H9 (cell line): ENCODE measurements around the gene TBC1D10B. TPM values are rescaled to one million over a fixed set of nuclear protein-coding genes. Genes with fewer than 3 reads are reported as not detected.
"Not testable (repeated sequence)": the region's sequence is repeated elsewhere in the genome, so short reads cannot be mapped to it uniquely, and the experiment has no call there.

Experiments used
- DNase-seq: peaks from one replicate; pipeline ENCODE4 v3.0.0-alpha.2; 2017
- H2AFZ ChIP-seq: one replicate; pipeline ENCODE4 v1.6.1; 2013; ENCODE audit warnings: mild to moderate bottlenecking, low read length, control low read depth, moderate library complexity
- H2AK5ac ChIP-seq: 2 replicates; pipeline ENCODE4 v1.6.1; 2013; ENCODE audit warnings: low read length, control low read depth, mixed read lengths; ENCODE audit not compliant: insufficient read length
- H2BK120ac ChIP-seq: one replicate; pipeline ENCODE4 v1.6.1; 2013; ENCODE audit warnings: low read depth, mild to moderate bottlenecking, low read length, control low read depth, inconsistent platforms; ENCODE audit not compliant: poor library complexity, severe bottlenecking
- H2BK12ac ChIP-seq: 2 replicates; pipeline ENCODE4 v1.6.1; 2013; ENCODE audit warnings: low read length, control low read depth, mixed read lengths, low read depth; ENCODE audit not compliant: insufficient read length
- H2BK15ac ChIP-seq: 2 replicates; pipeline ENCODE4 v1.6.1; 2013; ENCODE audit warnings: low read depth, low read length, control low read depth
- H2BK20ac ChIP-seq: one replicate; pipeline ENCODE4 v1.6.1; 2013; ENCODE audit warnings: low read depth, mild to moderate bottlenecking, low read length, control low read depth, inconsistent platforms; ENCODE audit not compliant: poor library complexity, severe bottlenecking
- H2BK5ac ChIP-seq: 2 replicates; pipeline ENCODE4 v1.6.1; 2013; ENCODE audit warnings: low read length, control low read depth, mixed read lengths; ENCODE audit not compliant: insufficient read length
- H3K14ac ChIP-seq: 2 replicates; pipeline ENCODE4 v1.6.1; 2013; ENCODE audit warnings: low read length, control low read depth; ENCODE audit not compliant: insufficient read depth
- H3K18ac ChIP-seq: 2 replicates; pipeline ENCODE4 v1.6.1; 2013; ENCODE audit warnings: low read depth, mild to moderate bottlenecking, mixed read lengths, low read length, control low read depth; ENCODE audit not compliant: insufficient read length
- H3K23ac ChIP-seq: 2 replicates; pipeline ENCODE4 v1.6.1; 2013; ENCODE audit warnings: low read length, control low read depth, mixed read lengths, low read depth; ENCODE audit not compliant: insufficient read length
- H3K23me2 ChIP-seq: 2 replicates; pipeline ENCODE4 v1.6.1; 2013; ENCODE audit warnings: low read depth, mild to moderate bottlenecking, mixed read lengths, low read length, control low read depth; ENCODE audit not compliant: insufficient read length, poor library complexity, severe bottlenecking
- H3K27ac ChIP-seq: 2 replicates; pipeline ENCODE4 v1.5.1; 2013; ENCODE audit warnings: low read length, control low read depth, mixed read lengths, low read depth; ENCODE audit not compliant: insufficient read length
- H3K27me3 ChIP-seq: 2 replicates; pipeline ENCODE4 v1.6.1; 2013; ENCODE audit warnings: low read length, control low read depth, inconsistent platforms; ENCODE audit not compliant: insufficient read depth
- H3K4ac ChIP-seq: 2 replicates; pipeline ENCODE4 v1.6.1; 2013; ENCODE audit warnings: low read depth, mild to moderate bottlenecking, control low read depth, inconsistent platforms, low read length, moderate library complexity
- H3K4me1 ChIP-seq: 2 replicates; pipeline ENCODE4 v1.6.1; 2013; ENCODE audit warnings: low read length, control low read depth, inconsistent platforms; ENCODE audit not compliant: insufficient read depth
- H3K4me2 ChIP-seq: 2 replicates; pipeline ENCODE4 v1.6.1; 2013; ENCODE audit warnings: low read length, control low read depth, mixed read lengths; ENCODE audit not compliant: insufficient read length, insufficient read depth
- H3K56ac ChIP-seq: 2 replicates; pipeline ENCODE4 v1.6.1; 2013; ENCODE audit warnings: low read depth, mild to moderate bottlenecking, mixed read lengths, low read length, control low read depth; ENCODE audit not compliant: insufficient read length
- H3K79me1 ChIP-seq: 2 replicates; pipeline ENCODE4 v1.6.1; 2013; ENCODE audit warnings: low read depth, mild to moderate bottlenecking, moderate library complexity, low read length, control low read depth, inconsistent platforms; ENCODE audit not compliant: insufficient read depth, poor library complexity, severe bottlenecking
- H3K79me2 ChIP-seq: 2 replicates; pipeline ENCODE4 v1.6.1; 2013; ENCODE audit warnings: low read length, control low read depth, inconsistent platforms; ENCODE audit not compliant: insufficient read depth
- H3K9ac ChIP-seq: 2 replicates; pipeline ENCODE4 v1.6.1; 2013; ENCODE audit warnings: low read length, control low read depth, mixed read lengths; ENCODE audit not compliant: insufficient read length; ENCODE audit errors: extremely low read depth
- H3K9me3 ChIP-seq: one replicate; pipeline ENCODE4 v1.6.1; 2013; ENCODE audit warnings: low read depth, low read length, inconsistent platforms; ENCODE audit not compliant: control insufficient read depth
- H3T11ph ChIP-seq: one replicate; pipeline ENCODE4 v1.6.1; 2013; ENCODE audit warnings: mild to moderate bottlenecking, low read length, control low read depth, inconsistent platforms
- H4K20me1 ChIP-seq: one replicate; pipeline ENCODE4 v1.6.1; 2013; ENCODE audit not compliant: control insufficient read depth, insufficient read length, insufficient read depth
- H4K5ac ChIP-seq: 2 replicates; pipeline ENCODE4 v1.6.1; 2013; ENCODE audit warnings: low read depth, mild to moderate bottlenecking, mixed read lengths, low read length, control low read depth; ENCODE audit not compliant: insufficient read length
- H4K8ac ChIP-seq: replicated peaks from 2 replicates; pipeline ENCODE4 v1.6.1; 2013; ENCODE audit warnings: low read length, control low read depth, mixed read lengths, low read depth; ENCODE audit not compliant: insufficient read length
- H4K91ac ChIP-seq: 2 replicates; pipeline ENCODE4 v1.6.1; 2013; ENCODE audit warnings: low read depth, mild to moderate bottlenecking, moderate library complexity, mixed read lengths, low read length, control low read depth; ENCODE audit not compliant: insufficient read length
- H3K27ac Mint-ChIP-seq, 3 experiments: 2 replicates in 2 of 3; 3 replicates in 1 of 3; pipeline ENCODE4 v1.8.0; 2020 to 2021; ENCODE audit warnings: mixed read lengths in 3 of 3, mild to moderate bottlenecking in 1 of 3, moderate library complexity in 1 of 3
- H3K27me3 Mint-ChIP-seq: 2 replicates; pipeline ENCODE4 v1.8.0; 2021; ENCODE audit warnings: low read depth, mild to moderate bottlenecking, moderate library complexity, mixed read lengths
- H3K36me3 Mint-ChIP-seq, 3 experiments: 2 replicates in 2 of 3; 3 replicates in 1 of 3; pipeline ENCODE4 v1.8.0; 2020 to 2021; ENCODE audit warnings: low read depth in 3 of 3, mixed read lengths in 3 of 3; ENCODE audit not compliant: insufficient read depth in 1 of 3
- H3K4me1 Mint-ChIP-seq, 2 experiments: 2 replicates each; pipeline ENCODE4 v1.8.0; 2020; ENCODE audit warnings: mixed read lengths in 2 of 2
- H3K4me3 Mint-ChIP-seq, 2 experiments: 2 replicates in 1 of 2; 3 replicates in 1 of 2; pipeline ENCODE4 v1.8.0; 2020 to 2021; ENCODE audit warnings: mild to moderate bottlenecking in 2 of 2, mixed read lengths in 2 of 2, moderate library complexity in 1 of 2
- H3K9me3 Mint-ChIP-seq, 2 experiments: 2 replicates in 1 of 2; 3 replicates in 1 of 2; pipeline ENCODE4 v1.8.0; 2020; ENCODE audit warnings: mild to moderate bottlenecking in 2 of 2, mixed read lengths in 2 of 2, moderate library complexity in 1 of 2
- CTCF ChIP-seq: fragments of 200-600 bp; sonication (generic); conservative IDR thresholded peaks from 3 replicates; pipeline ENCODE4 v1.8.0; 2021; ENCODE audit warnings: antibody characterized with exemption, mild to moderate bottlenecking
- WGBS: extraction: QIAGEN DNeasy Blood & Tissue Kit; methylation state at CpG from one replicate; pipeline ENCODE4 v1.1.7; 2013; ENCODE audit warnings: missing lambda C conversion rate, low lambda C conversion rate, mixed read lengths; ENCODE audit not compliant: insufficient read length; ENCODE audit errors: extremely low coverage; 5-methylcytosine and 5-hydroxymethylcytosine counted together
- total RNA-seq: library from RNA; stranded (reverse); gene quantifications from 2 replicates; pipeline ENCODE4 v1.2.1, GENCODE V29; 2021

The TBC1D10B gene
- total RNA-seq, 1 experiment from 2014 or later, result 25.6 TPM

- H3K4me1 Mint-ChIP-seq, result peaks cover 0 to 7% of the 10 kb centered on the region in 2 experiments; a peak in 1 of 4 replicates
- Histone ChIP-seq H3K9me3 (no peaks in the 10 kb centered on the region), H3K27ac (no peak overlapping the region), H3T11ph (no peak overlapping the region), H2BK20ac (no peak overlapping the region), H4K5ac (no peak overlapping the region), H2AFZ (no peak overlapping the region), H3K23me2 (no peaks in the 10 kb centered on the region), H3K23ac (no peak overlapping the region), H3K27me3 (no peaks in the 10 kb centered on the region), H3K4me1 (no peaks in the 10 kb centered on the region), H4K91ac (no peak overlapping the region), H3K79me1 (no peaks in the 10 kb centered on the region), H3K4ac (no peak overlapping the region), H2BK12ac (no peak overlapping the region), H4K8ac (no peak overlapping the region), H4K20me1 (no peaks in the 10 kb centered on the region), H2AK5ac (no peak overlapping the region), H3K14ac (no peak overlapping the region), H2BK15ac (no peak overlapping the region), H3K56ac (no peak overlapping the region), H3K9ac (no peak overlapping the region), H3K4me2 (no peak overlapping the region), H3K79me2 (no peaks in the 10 kb centered on the region), H2BK120ac (no peak overlapping the region), H2BK5ac (no peak overlapping the region), H3K18ac (no peak overlapping the region)
- no peak for TF ChIP-seq CTCF
- peaks cover 2 to 3% of the 10 kb centered on the region in 2 experiments; a peak in 4 of 5 replicates for H3K9me3 Mint-ChIP-seq
- DNase-seq, result peak; percentile 23
- no peaks in the 10 kb centered on the region for H3K27me3 Mint-ChIP-seq
- H3K36me3 Mint-ChIP-seq, result peaks cover 0 to 4% (median 0%) of the 10 kb centered on the region in 3 experiments; a peak in 1 of 7 replicates
- H3K4me3 Mint-ChIP-seq, result no peak overlapping the region
- WGBS, result no CpG with 5 or more reads among the region's 32 CpGs
- no peak overlapping the region for H3K27ac Mint-ChIP-seq
These were observed 27.4 kb downstream of the TBC1D10B start for GRCh38 chr16:30342751-30343490.

GRCh38 chr16:30341971-30342370 lies 28.3 kb downstream of the TBC1D10B start:
- not testable (repeated sequence) for H3K14ac ChIP-seq, H3K27ac Mint-ChIP-seq, H3K9ac ChIP-seq, H3K4ac ChIP-seq, H2BK15ac ChIP-seq, H2BK20ac ChIP-seq, H3K9me3 ChIP-seq, H2BK120ac ChIP-seq, H3K23me2 ChIP-seq, H3K27me3 ChIP-seq, H2AFZ ChIP-seq, H3K79me1 ChIP-seq, H4K5ac ChIP-seq, H4K91ac ChIP-seq, H3T11ph ChIP-seq, H3K4me3 Mint-ChIP-seq, DNase-seq, H3K56ac ChIP-seq, H3K27ac ChIP-seq, H2BK12ac ChIP-seq, H3K4me1 ChIP-seq, H3K79me2 ChIP-seq, H3K23ac ChIP-seq, H3K9me3 Mint-ChIP-seq, H3K18ac ChIP-seq, H3K4me2 ChIP-seq, H2AK5ac ChIP-seq, H3K36me3 Mint-ChIP-seq, H4K20me1 ChIP-seq, H2BK5ac ChIP-seq, H4K8ac ChIP-seq, H3K27me3 Mint-ChIP-seq, H3K4me1 Mint-ChIP-seq
- whole genome bisulfite sequencing, result no CpG with 5 or more reads among the region's 8 CpGs
